RWPE1 (cell line): ENCODE data around the gene SIAH2.
A peak's percentile ranks its signal among the peaks of the same experiment; 100 is the strongest.

Source experiments
- CTCF ChIA-PET: fragments of 350-600 bp; sonication (Branson Sonifier 250); formaldehyde crosslinking; extraction: SDS; loops from one replicate; lab custom pipeline; 2021; lab: Yijun Ruan, JAX
- POLR2A ChIA-PET: fragments of 400-600 bp; formaldehyde crosslinking; extraction: SDS; loops from one replicate; lab custom pipeline; 2020; ENCODE audit warnings: antibody characterized with exemption; ENCODE audit not compliant: low non-redundant PET; lab: Yijun Ruan, JAX
- DNase-seq: peaks from one replicate; pipeline ENCODE4 v3.0.0; 2012; ENCODE audit warnings: low spot score
- H3K27ac ChIP-seq: fragments of 450-650 bp; 2 replicates; pipeline ENCODE4 v1.5.1; 2017
- TF ChIP-seq, protein P1 (sequence below): fragments of 450-650 bp; conservative IDR thresholded peaks from 2 replicates; pipeline ENCODE4 v1.5.1; 2017; ENCODE audit warnings: low read depth, mild to moderate bottlenecking

The SIAH2 gene

DNA sequence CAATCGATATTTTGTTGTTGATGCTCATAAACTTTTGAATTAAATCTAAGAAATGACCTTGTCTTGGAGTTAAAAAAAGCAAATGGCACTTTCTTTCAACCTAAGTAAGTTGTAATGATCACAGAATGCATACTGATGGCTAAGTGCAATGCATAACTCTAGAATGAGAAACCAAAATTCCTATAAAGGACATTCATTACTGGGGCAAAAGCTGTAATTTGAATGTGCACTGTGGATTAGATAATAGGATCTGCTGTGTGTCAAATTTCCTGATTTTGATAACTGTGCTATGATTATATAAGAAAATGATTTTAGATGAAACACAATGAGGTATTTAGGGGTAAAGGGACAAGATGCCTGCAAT is 14.3 kb downstream of the SIAH2 start:
- no peak for DNase-seq
- ChIA-PET POLR2A (no interaction called here), CTCF (no interaction called here)
- TF ChIP-seq, protein P1, sequence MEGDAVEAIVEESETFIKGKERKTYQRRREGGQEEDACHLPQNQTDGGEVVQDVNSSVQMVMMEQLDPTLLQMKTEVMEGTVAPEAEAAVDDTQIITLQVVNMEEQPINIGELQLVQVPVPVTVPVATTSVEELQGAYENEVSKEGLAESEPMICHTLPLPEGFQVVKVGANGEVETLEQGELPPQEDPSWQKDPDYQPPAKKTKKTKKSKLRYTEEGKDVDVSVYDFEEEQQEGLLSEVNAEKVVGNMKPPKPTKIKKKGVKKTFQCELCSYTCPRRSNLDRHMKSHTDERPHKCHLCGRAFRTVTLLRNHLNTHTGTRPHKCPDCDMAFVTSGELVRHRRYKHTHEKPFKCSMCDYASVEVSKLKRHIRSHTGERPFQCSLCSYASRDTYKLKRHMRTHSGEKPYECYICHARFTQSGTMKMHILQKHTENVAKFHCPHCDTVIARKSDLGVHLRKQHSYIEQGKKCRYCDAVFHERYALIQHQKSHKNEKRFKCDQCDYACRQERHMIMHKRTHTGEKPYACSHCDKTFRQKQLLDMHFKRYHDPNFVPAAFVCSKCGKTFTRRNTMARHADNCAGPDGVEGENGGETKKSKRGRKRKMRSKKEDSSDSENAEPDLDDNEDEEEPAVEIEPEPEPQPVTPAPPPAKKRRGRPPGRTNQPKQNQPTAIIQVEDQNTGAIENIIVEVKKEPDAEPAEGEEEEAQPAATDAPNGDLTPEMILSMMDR: no peak
- no peak overlapping the region for H3K27ac ChIP-seq

DNA sequence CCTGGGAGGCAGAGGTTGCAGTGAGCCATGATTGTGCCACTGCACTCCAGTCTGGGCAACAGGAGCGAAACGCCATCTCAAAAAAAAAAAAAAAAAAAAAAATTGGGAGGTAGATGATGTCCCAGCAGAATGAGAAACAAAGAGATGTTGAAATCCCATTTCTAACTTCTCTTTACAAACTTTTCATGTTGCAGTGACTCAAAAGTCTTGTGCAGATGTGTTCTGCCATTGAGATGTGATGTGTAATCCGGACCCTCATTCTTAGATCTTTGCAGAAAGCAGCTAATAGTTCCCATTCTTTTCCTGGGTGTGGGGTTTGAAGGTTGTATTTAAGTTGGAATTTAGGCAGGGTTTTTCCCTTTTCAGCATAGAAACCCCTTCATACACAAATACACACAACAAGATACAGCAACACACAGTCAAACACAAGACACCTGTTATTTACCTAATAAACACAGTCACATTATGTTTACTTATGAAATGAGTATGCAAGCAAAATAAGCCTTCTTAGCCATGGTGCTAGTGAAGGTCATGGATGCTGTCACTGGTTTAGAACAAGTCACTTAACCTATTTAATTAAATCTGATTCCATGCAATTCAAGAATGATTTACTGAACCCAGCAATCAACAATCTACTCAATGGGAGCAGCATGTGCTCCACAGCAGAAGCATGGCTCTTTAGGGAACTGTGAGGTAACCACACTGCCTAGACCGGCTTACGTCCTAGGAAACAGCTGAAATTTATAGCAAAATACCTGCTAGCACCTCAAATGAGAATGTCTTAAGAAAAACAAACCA is 14.9 kb downstream of the SIAH2 start:
- ChIA-PET CTCF (interaction anchor here (0.7 kb wide), 1 partner anchor 42 kb away, joined by 6 read pairs; no protein-coding TSS in a partner anchor), POLR2A (no interaction called here)
- no peak overlapping the region for H3K27ac ChIP-seq
- no peak for DNase-seq
- TF ChIP-seq, protein P1: no peak

DNA sequence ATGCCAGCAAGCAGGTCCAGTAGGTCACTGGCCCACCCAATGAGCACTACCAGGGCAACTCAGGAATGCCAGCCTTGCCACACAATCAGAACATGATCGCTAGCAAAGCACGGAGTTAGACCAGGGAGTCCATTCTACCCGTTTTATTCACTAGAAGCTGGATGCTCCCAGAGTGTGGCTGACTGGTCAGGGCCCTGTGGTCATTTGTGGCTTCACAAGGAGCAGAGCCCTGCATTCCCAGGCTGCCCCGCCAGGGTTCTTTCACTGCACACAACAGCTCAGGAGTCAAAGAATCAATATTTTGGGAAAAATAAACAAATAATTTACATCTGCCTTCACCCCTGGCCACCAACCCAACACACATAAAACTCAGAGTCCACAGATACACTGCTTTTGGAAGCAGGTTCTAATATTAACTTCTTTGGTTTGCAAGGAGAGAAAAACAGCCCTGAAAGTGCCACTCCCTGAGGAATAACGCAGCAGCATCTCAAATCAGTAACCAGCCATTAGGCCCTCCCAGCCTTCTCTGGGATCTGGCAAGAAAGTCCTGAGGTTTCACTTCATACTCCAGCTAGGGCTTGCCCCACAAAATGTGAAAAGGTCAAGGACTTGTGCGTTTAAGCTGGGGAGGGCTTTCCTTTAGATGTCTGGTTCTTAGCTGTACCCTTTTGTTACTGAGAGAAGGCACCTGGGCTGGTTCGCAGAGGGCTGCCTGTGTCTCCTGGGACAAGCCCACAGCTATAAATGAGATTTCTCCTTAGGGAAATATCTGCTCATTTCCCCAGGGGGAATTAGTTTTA is 16.0 kb downstream of the SIAH2 start:
- no peak for DNase-seq
- H3K27ac ChIP-seq: no peak overlapping the region
- POLR2A ChIA-PET: no interaction called here
- TF ChIP-seq, protein P1: no peak
- CTCF ChIA-PET: no interaction called here

DNA sequence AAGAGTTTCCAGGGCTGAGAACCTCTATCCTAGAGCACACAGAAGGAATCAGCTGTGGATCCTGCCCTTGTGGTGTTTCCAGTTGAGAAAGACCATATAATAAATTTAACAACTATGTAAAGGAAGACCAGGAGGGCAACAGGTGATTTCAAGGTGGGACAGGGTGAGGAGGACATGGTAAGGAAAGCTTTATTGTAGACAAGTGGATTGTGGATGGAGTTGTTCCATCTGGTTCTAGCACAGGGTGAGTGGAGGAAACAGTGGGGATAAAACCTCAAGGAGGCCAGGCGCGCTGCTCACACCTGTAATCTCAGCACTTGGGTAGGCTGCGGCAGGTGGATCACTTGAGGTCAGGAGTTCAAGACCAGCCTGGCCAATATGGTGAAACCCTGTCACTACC is 17.1 kb downstream of the SIAH2 start:
- H3K27ac ChIP-seq: peak overlapping the region; percentile 24; the same call in 1 of the 2 replicates
- POLR2A ChIA-PET: no interaction called here
- TF ChIP-seq, protein P1: no peak
- CTCF ChIA-PET: no interaction called here
- DNase-seq: no peak

DNA sequence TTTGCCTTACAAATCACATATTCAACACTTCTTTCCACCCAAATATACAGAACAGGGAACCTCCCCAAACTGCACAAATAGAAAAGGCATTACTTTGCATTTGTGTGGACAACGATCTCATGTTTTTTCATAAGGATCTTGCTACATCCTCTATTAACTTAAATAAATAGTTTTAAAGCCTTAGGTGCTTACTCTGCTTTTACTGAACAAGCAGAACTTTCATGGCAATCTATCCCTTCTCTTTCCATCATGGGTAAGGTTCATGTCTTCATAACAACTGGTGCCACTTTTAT is 18.1 kb downstream of the SIAH2 start:
- ChIA-PET POLR2A (no interaction called here), CTCF (no interaction called here)
- TF ChIP-seq, protein P1: no peak
- H3K27ac ChIP-seq: no peak overlapping the region
- no peak for DNase-seq

DNA sequence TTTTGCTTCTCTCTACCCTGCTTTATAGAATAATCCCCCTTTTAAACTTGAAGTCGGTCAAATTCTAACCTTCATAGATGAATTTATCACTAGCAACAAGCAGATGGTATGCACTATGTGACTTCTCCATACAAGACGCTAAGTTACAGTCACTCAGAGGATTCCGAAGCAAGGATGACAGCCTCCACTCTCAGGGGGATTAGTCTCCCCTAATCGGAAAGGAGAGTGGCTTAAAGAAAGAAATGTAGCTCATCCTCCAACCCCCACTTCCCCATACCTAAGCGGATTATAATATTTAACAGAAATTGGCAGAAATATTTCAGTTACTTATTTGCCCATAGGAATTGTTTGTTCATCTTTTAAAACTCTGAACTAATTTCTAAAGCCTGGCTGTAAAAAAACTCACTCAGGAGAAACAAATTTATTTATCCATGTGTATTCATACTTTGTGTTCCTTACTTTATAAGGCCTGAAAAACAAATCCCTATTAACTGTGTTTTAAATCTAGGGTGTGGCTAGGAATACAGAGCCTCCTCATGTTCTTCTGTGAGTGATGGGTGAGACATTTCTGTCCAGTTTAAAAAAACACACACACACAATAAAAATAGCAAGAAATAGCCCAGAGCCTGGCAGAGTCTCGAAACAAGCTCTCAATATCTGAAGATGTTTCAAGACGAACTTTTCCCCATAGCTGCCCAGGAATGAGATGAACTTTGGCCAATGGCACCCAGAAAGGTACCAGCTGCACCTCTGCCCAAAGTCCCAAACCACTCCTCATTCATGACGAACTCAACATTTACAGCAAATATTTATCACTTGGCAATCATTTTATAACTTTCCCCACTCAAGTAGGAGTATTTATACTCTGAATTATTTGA is 18.7 kb downstream of the SIAH2 start:
- CTCF ChIA-PET: no interaction called here
- H3K27ac ChIP-seq: no peak overlapping the region
- no peak for DNase-seq
- POLR2A ChIA-PET: interaction anchor here (0.5 kb wide), 1 partner anchor 14 kb away, joined by 3 read pairs; no protein-coding TSS in a partner anchor
- TF ChIP-seq, protein P1: no peak
